AG10803 (cell line): ENCODE measurements around the gene FAM89A.
"Not testable (repeated sequence)": the region's sequence is repeated elsewhere in the genome, so short reads cannot be mapped to it uniquely, and the experiment has no call there.

Experiments
- DNase-seq: peaks from one replicate; pipeline ENCODE4 v3.0.0; 2010; ENCODE audit warnings: low read depth
- H3K4me3 ChIP-seq: 2 replicates; pipeline ENCODE4 v1.5.1; 2011; ENCODE audit warnings: mild to moderate bottlenecking, low read length, control low read depth
- CTCF ChIP-seq: conservative IDR thresholded peaks from 2 replicates; pipeline ENCODE4 v1.5.1; 2011; ENCODE audit warnings: mild to moderate bottlenecking, low read length, control low read depth, inconsistent platforms

Gene FAM89A

GRCh38 chr1:231046730-231047395, 6.8 kb upstream of the FAM89A start:
- H3K4me3 ChIP-seq: no peak overlapping the region
- TF ChIP-seq CTCF: no peak
- no peak for DNase-seq

- H3K4me3 ChIP-seq: not testable (repeated sequence)
These were observed 6.1 kb upstream of the FAM89A start for GRCh38 chr1:231045921-231046729.

GRCh38 chr1:231045286-231045685, 5.2 kb upstream of the FAM89A start:
- no peak for DNase-seq
- TF ChIP-seq CTCF: no peak
- H3K4me3 ChIP-seq: no peak overlapping the region

More at GRCh38 chr1:231045921-231046729, 6.1 kb upstream of the FAM89A start:
- DNase-seq: not testable (repeated sequence)

GRCh38 chr1:231044588-231044987, 4.5 kb upstream of the FAM89A start:
- DNase-seq: no peak
- no peak overlapping the region for H3K4me3 ChIP-seq
- no peak for TF ChIP-seq CTCF

- no peak for TF ChIP-seq CTCF
- no peak overlapping the region for H3K4me3 ChIP-seq
- DNase-seq: no peak
These were observed 1.7 kb upstream of the FAM89A start for GRCh38 chr1:231041719-231042261.

- no peak for DNase-seq
- no peak for TF ChIP-seq CTCF
- no peak overlapping the region for H3K4me3 ChIP-seq
These were observed 1.0 kb upstream of the FAM89A start for GRCh38 chr1:231040800-231041718.
